ENCODE data around the gene DDIT3.
"Not testable (repeated sequence)": the region's sequence is repeated elsewhere in the genome, so short reads cannot be mapped to it uniquely, and the experiment has no call there.

The DDIT3 gene, protein sequence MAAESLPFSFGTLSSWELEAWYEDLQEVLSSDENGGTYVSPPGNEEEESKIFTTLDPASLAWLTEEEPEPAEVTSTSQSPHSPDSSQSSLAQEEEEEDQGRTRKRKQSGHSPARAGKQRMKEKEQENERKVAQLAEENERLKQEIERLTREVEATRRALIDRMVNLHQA

GRCh38 chr12:57520053-57520818 lies at the start of gene DDIT3:
Gene DDIT3 (minus strand): TSS chr12:57520514. CDS start chr12:57517406, 3,108 bp downstream.
- DNase-seq (ENCODE audit: low read depth): peak; percentile 92
- TF ChIP-seq CTCF (IDR thresholded peaks at IDR 0.05; ENCODE audit: control insufficient read depth, insufficient read depth, low read depth, low read length, missing control alignments): no peak
- H3K4me3 ChIP-seq (ENCODE audit: control insufficient read depth, low read depth, low read length): peak within 1 kb of the TSS; percentile 97

DNA sequence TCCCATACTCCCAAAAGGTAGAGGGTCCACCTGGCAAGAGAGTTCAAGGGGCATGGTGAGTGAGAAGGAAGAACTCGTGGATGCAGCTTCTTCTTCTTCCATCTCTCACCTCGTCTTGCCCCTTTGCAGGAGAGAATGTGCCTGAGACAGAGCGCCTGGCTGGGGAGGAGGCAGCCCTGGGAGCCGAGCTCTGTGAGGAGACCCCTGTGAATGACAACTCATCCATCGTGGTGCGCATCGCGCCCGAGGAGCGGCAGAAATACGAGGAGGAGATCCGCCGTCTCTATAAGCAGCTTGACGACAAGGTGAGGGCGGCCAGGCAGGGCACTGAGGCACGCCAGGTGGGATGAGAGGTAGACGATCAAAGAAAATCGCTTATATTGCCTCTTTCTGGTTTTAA lies 49.5 kb upstream of the DDIT3 start:
- no peak for TF ChIP-seq CTCF (IDR thresholded peaks at IDR 0.05; ENCODE audit: control insufficient read depth, insufficient read depth, low read depth, low read length, missing control alignments)
- no peak overlapping the region for H3K4me3 ChIP-seq (ENCODE audit: control insufficient read depth, low read depth, low read length)
- DNase-seq (ENCODE audit: low read depth): no peak

DNA sequence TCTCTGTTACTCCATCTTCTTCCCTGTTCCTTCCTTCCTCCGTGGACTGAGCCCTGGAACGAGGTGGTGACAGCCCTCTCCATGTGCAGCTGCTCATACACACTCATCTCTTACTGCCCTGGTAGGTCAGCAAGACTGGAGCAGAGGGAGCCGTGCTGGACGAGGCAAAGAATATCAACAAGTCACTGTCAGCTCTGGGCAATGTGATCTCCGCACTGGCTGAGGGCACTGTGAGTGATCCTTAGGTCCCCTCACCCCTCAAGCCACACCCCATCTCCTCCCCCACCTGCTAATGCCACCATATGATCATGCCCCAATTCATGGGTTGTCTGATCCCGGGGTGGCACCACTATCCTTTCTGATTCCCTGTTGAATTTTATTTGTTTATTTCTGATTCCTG lies 48.5 kb upstream of the DDIT3 start:
- TF ChIP-seq CTCF (IDR thresholded peaks at IDR 0.05; ENCODE audit: control insufficient read depth, insufficient read depth, low read depth, low read length, missing control alignments): no peak
- no peak overlapping the region for H3K4me3 ChIP-seq (ENCODE audit: control insufficient read depth, low read depth, low read length)
- no peak for DNase-seq (ENCODE audit: low read depth)

GRCh38 chr12:57564178-57564740 lies 43.9 kb upstream of the DDIT3 start:
- TF ChIP-seq CTCF (IDR thresholded peaks at IDR 0.05; ENCODE audit: control insufficient read depth, insufficient read depth, low read depth, low read length, missing control alignments): no peak

DNA sequence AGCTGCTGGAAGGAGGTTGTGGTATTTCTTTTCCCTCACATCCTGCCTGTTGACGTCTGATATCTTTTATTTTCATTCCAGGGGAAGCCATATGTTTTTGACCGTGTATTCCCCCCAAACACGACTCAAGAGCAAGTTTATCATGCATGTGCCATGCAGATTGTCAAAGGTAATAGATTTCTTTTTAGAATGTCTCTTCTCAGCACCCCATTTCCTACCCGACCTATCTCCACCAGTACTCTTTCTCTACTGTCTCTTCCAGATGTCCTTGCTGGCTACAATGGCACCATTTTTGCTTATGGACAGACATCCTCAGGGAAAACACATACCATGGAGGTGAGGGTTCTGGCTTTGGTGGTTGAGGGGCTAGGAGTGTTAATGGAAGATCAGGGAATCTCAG lies 43.0 kb upstream of the DDIT3 start:
- no peak for TF ChIP-seq CTCF (IDR thresholded peaks at IDR 0.05; ENCODE audit: control insufficient read depth, insufficient read depth, low read depth, low read length, missing control alignments)
- H3K4me3 ChIP-seq (ENCODE audit: control insufficient read depth, low read depth, low read length): no peak overlapping the region
- no peak for DNase-seq (ENCODE audit: low read depth)

More at GRCh38 chr12:57564178-57564740, 43.9 kb upstream of the DDIT3 start:
- no peak overlapping the region for H3K4me3 ChIP-seq (ENCODE audit: control insufficient read depth, low read depth, low read length)
- DNase-seq (ENCODE audit: low read depth): no peak

- DNase-seq (ENCODE audit: low read depth): not testable (repeated sequence)
These were observed 40.8 kb upstream of the DDIT3 start for GRCh38 chr12:57561117-57561516.

DNA sequence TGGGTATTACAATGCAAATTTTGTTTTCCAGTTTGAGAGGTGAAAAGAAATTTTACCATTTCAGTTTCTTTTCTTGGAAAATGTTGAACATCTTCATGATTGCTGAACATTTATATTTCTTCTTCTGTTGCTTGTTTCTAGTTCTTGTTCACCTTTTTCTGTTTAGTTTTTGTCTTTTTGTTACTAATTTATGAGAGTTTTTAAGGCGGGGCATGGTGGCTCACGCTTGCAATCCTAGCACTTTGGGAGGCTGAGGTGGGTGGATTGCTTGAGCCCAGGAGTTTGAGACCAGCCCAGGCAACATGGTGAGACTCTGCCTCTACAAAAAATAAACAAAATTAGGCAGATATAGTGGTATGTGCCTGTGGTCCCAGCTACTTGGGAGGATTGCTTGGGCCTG lies 40.2 kb upstream of the DDIT3 start:
- H3K4me3 ChIP-seq (ENCODE audit: control insufficient read depth, low read depth, low read length): no peak overlapping the region
- TF ChIP-seq CTCF (IDR thresholded peaks at IDR 0.05; ENCODE audit: control insufficient read depth, insufficient read depth, low read depth, low read length, missing control alignments): no peak
- DNase-seq (ENCODE audit: low read depth): no peak

More at GRCh38 chr12:57561117-57561516, 40.8 kb upstream of the DDIT3 start:
- not testable (repeated sequence) for H3K4me3 ChIP-seq (ENCODE audit: control insufficient read depth, low read depth, low read length)
